ENCODE results near the gene SLC2A13. TPM values are rescaled to one million over a fixed set of nuclear protein-coding genes. Genes with fewer than 3 reads are reported as not detected.

Gene SLC2A13
- polyA plus RNA-seq (2013, experiment 1 of 2), result 3.4 TPM
- polyA plus RNA-seq (2013, experiment 2 of 2), result 4.2 TPM

GRCh38 chr12:40105515-40106201 lies at the start of gene SLC2A13:
Gene SLC2A13, minus strand, starts transcription at chr12:40106081. Its CDS starts 273 bp downstream, at chr12:40105808.
- Histone ChIP-seq H3K9ac (ENCODE audit: low read depth, low read length) (peak within 1 kb of the TSS; percentile 78), H3K4me3 (ENCODE audit: low read length) (peak within 1 kb of the TSS; percentile 84), H3K4me1 (ENCODE audit: insufficient read depth, low read length) (peaks cover 22% of the 10 kb centered on the region), H3K27me3 (ENCODE audit: insufficient read depth, low read length) (peaks cover 15% of the 10 kb centered on the region), H3K9me3 (ENCODE audit: insufficient read depth, low read depth, low read length) (no peaks in the 10 kb centered on the region), H3K36me3 (ENCODE audit: insufficient read depth, low read length) (no peaks in the 10 kb centered on the region; the same call in 1 of the 2 replicates), H3K27ac (ENCODE audit: low read depth, low read length) (no peak within 1 kb of the TSS)
- WGBS, result under 1% methylated on average over 97 of the region's 97 CpGs

DNA sequence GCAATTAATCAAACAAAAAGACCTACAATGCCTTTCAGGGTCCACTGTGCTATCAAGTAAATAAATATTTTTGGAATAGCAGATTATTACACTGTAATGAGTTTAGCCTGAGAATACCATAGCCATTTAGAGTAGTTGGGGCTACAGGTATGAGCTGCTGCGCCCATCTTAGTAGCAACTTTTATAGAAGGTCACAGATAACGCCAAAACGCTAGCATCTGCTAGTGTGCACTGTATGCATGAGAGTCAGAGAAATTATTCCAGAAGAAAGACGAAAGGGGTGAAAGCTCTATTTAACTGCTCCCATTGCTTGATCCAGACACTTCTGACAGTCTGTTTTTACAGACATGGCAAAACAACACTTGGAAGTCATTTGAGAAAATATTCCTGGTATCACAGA lies 48.5 kb upstream of the SLC2A13 start:
- WGBS, result 95% methylated on average over 4 of the region's 4 CpGs
- no peaks in the 10 kb centered on the region for H3K27me3 ChIP-seq (ENCODE audit: insufficient read depth, low read length)
- H3K4me3 ChIP-seq (ENCODE audit: low read length), result no peak overlapping the region
- no peak overlapping the region for H3K9ac ChIP-seq (ENCODE audit: low read depth, low read length)
- H3K4me1 ChIP-seq (ENCODE audit: insufficient read depth, low read length), result peaks cover 9% of the 10 kb centered on the region
- no peaks in the 10 kb centered on the region for H3K36me3 ChIP-seq (ENCODE audit: insufficient read depth, low read length)
- H3K27ac ChIP-seq (ENCODE audit: low read depth, low read length), result no peak overlapping the region
- H3K9me3 ChIP-seq (ENCODE audit: insufficient read depth, low read depth, low read length), result no peaks in the 10 kb centered on the region

GRCh38 chr12:40153432-40153831 lies 47.6 kb upstream of the SLC2A13 start:
- Histone ChIP-seq H3K36me3 (ENCODE audit: insufficient read depth, low read length) (no peaks in the 10 kb centered on the region), H3K9ac (ENCODE audit: low read depth, low read length) (no peak overlapping the region), H3K4me3 (ENCODE audit: low read length) (no peak overlapping the region), H3K27ac (ENCODE audit: low read depth, low read length) (no peak overlapping the region), H3K4me1 (ENCODE audit: insufficient read depth, low read length) (peaks cover 9% of the 10 kb centered on the region), H3K9me3 (ENCODE audit: insufficient read depth, low read depth, low read length) (no peaks in the 10 kb centered on the region), H3K27me3 (ENCODE audit: insufficient read depth, low read length) (no peaks in the 10 kb centered on the region)

DNA sequence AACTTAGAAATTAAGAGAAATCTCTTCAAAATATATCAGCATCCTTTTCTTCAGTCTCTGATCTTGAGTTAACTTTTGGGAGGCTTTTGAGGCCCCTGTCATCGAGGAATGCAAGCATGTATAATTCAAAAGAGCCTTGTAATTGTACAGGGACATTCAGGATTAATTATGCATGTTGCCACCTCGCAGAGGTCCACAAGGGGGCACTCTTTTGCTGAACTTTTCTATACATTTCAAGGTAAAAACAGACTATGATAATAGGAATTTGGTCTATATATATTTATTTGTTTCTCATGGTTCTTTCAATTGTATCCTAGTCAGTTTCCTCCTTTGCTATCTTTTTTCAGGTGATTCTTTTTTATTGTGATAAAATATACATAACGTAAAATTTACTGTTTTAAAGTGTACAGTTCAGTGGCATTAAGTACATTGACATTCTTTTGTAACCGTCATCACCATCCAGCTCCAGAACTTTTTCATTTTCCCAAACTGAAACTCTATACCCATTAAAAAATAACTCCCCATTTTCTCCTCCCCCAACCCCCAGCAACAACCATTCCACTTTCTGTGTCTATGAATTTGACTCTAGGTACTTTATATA lies 47.0 kb upstream of the SLC2A13 start:
- Histone ChIP-seq H3K9me3 (ENCODE audit: insufficient read depth, low read depth, low read length) (no peaks in the 10 kb centered on the region), H3K27ac (ENCODE audit: low read depth, low read length) (no peak overlapping the region), H3K4me1 (ENCODE audit: insufficient read depth, low read length) (peaks cover 9% of the 10 kb centered on the region), H3K36me3 (ENCODE audit: insufficient read depth, low read length) (no peaks in the 10 kb centered on the region), H3K9ac (ENCODE audit: low read depth, low read length) (no peak overlapping the region), H3K27me3 (ENCODE audit: insufficient read depth, low read length) (no peaks in the 10 kb centered on the region), H3K4me3 (ENCODE audit: low read length) (no peak overlapping the region)
- WGBS, result 42% methylated on average over 3 of the region's 4 CpGs

GRCh38 chr12:40149673-40150260 lies 43.9 kb upstream of the SLC2A13 start:
- no CpG with 5 or more reads among the region's 1 CpG for WGBS
- Histone ChIP-seq H3K4me3 (ENCODE audit: low read length) (no peak overlapping the region), H3K27ac (ENCODE audit: low read depth, low read length) (no peak overlapping the region), H3K9me3 (ENCODE audit: insufficient read depth, low read depth, low read length) (no peaks in the 10 kb centered on the region), H3K4me1 (ENCODE audit: insufficient read depth, low read length) (peaks cover 3% of the 10 kb centered on the region; the same call in 1 of the 2 replicates), H3K36me3 (ENCODE audit: insufficient read depth, low read length) (no peaks in the 10 kb centered on the region), H3K27me3 (ENCODE audit: insufficient read depth, low read length) (no peaks in the 10 kb centered on the region), H3K9ac (ENCODE audit: low read depth, low read length) (no peak overlapping the region)

DNA sequence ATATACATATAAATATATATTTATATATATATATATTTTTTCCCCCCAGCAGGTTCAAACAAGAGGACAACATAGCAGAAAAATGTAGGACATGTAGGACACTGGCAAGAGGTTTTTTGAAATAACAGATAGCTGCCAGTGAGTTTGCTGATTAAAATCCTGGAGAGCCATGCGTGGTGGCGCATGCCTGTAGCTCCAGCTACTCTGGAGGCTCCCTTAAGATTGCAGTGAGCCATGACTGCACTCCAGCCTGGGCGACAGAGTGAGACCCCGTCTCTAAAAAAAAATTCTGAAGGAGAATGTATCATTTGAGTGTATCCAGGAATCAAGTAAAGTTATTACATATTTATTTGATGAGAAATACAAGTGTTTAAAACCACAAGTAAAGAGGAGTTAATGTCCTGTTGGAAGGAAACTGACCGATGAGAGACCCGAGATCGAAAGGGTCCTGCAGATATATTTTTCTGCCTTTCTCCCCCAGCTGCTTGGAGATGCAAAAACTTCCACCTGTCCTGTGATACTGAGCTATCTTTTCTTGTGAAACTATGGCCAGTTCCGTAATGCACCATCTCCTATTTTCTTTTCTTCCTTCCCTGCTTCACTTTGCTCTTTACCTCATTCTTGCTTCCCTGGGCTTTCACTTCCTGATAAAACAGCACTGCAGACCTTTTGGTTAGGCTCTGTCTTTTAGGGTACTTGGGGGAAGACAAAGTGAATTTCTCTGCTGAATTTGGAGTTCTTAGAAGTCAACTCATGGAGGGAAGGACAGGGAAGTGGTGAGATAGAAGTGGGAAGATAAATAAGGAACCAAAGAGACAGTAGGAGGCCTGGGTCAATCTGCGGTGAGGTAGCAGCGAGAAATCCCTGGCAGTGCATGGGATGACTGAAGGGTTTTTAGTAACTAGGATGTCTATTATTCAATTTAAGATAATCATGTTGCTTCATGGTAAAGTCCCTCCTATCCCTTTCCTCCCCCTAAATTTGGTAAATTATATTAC lies 41.2 kb upstream of the SLC2A13 start:
- H3K9me3 ChIP-seq (ENCODE audit: insufficient read depth, low read depth, low read length), result no peaks in the 10 kb centered on the region
- no peak overlapping the region for H3K27ac ChIP-seq (ENCODE audit: low read depth, low read length)
- H3K9ac ChIP-seq (ENCODE audit: low read depth, low read length), result no peak overlapping the region
- H3K4me3 ChIP-seq (ENCODE audit: low read length), result no peak overlapping the region
- WGBS, result 68% methylated on average over 10 of the region's 10 CpGs
- H3K27me3 ChIP-seq (ENCODE audit: insufficient read depth, low read length), result no peaks in the 10 kb centered on the region
- no peaks in the 10 kb centered on the region for H3K36me3 ChIP-seq (ENCODE audit: insufficient read depth, low read length)
- H3K4me1 ChIP-seq (ENCODE audit: insufficient read depth, low read length), result no peaks in the 10 kb centered on the region

DNA sequence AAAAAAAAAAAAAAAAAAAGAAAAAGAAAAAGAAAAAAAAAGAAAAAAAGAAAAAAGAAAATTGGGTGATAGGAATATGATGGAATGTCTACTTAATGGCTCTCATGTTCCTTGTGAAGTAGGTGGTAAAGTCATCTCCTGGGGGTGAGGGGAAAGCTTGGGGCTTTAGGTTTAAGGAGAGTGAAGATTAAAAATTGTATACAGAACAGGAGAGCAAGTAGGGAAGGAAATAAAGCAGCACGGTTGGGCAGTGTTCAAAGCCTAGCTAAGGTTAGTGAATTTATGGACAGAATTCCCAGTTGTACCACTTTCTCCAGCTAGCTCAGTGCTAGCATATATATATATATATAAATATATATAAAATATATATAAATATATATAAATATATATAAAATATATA lies 40.0 kb upstream of the SLC2A13 start:
- H3K4me1 ChIP-seq (ENCODE audit: insufficient read depth, low read length), result no peaks in the 10 kb centered on the region
- no peak overlapping the region for H3K4me3 ChIP-seq (ENCODE audit: low read length)
- no peaks in the 10 kb centered on the region for H3K9me3 ChIP-seq (ENCODE audit: insufficient read depth, low read depth, low read length)
- H3K27me3 ChIP-seq (ENCODE audit: insufficient read depth, low read length), result no peaks in the 10 kb centered on the region
- no peak overlapping the region for H3K9ac ChIP-seq (ENCODE audit: low read depth, low read length)
- no peak overlapping the region for H3K27ac ChIP-seq (ENCODE audit: low read depth, low read length)
- WGBS, result 70% methylated on average over 1 of the region's 1 CpG
- no peaks in the 10 kb centered on the region for H3K36me3 ChIP-seq (ENCODE audit: insufficient read depth, low read length)

DNA sequence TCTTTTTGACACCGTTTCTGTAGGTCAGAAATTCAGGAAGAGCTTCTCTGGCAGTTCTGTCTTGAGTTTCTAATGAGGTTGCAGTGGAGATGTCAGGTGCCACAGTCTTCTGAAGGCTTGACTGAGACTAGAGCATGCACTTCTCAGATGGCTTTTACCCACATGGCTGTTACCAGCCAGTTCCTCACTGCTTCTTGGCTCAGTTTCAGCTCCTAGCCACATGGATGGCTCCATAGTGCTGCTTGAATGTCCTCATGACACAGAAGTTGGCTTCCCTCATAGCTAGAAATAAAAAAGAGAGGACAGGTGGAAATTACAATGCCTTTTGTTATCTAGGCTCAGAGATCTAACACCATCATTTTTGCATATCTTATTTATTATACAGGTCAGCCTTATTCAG lies 38.1 kb upstream of the SLC2A13 start:
- Histone ChIP-seq H3K4me1 (ENCODE audit: insufficient read depth, low read length) (no peaks in the 10 kb centered on the region), H3K9ac (ENCODE audit: low read depth, low read length) (no peak overlapping the region), H3K27me3 (ENCODE audit: insufficient read depth, low read length) (no peaks in the 10 kb centered on the region), H3K9me3 (ENCODE audit: insufficient read depth, low read depth, low read length) (no peaks in the 10 kb centered on the region), H3K4me3 (ENCODE audit: low read length) (no peak overlapping the region), H3K36me3 (ENCODE audit: insufficient read depth, low read length) (no peaks in the 10 kb centered on the region), H3K27ac (ENCODE audit: low read depth, low read length) (no peak overlapping the region)
- WGBS, result 78% methylated on average over 1 of the region's 1 CpG

DNA sequence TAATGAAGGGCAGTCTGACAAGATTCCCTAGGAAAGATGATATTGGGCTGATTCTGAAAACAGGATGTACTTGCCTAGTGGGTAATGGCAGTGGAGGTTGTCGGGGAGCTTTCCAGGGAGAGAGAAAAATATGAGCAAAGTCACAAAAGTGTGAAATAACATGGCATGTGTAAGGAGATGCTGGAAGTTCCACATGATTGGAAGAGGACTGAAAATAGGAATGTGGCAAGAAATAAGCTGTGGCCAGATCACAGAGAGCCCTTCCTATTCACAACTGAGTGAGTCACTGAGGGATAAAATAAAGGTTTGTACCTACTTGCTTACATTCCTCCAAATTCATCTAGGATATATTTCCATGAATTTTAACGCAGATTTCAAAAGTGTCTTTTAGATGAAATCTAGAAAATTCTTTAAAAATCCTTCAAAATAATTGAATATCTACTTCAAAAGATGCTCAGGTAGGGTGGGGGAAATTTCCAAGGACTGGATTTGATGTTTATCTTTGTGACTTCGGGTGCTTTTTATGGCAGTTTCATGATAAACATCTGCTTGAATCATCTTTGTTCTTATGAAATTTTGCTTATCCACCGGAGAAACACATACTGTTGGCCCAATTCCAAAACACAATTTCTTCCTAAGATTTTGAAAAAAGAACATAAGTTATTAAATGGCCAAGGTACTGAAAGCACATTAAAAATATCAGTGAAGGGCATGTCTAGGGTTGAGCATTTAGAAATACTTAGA lies 36.3 kb upstream of the SLC2A13 start:
- H3K9ac ChIP-seq (ENCODE audit: low read depth, low read length), result no peak overlapping the region
- no peak overlapping the region for H3K4me3 ChIP-seq (ENCODE audit: low read length)
- WGBS, result 91% methylated on average over 3 of the region's 4 CpGs
- H3K9me3 ChIP-seq (ENCODE audit: insufficient read depth, low read depth, low read length), result no peaks in the 10 kb centered on the region
- H3K27ac ChIP-seq (ENCODE audit: low read depth, low read length), result no peak overlapping the region
- H3K27me3 ChIP-seq (ENCODE audit: insufficient read depth, low read length), result no peaks in the 10 kb centered on the region
- H3K4me1 ChIP-seq (ENCODE audit: insufficient read depth, low read length), result no peaks in the 10 kb centered on the region
- no peaks in the 10 kb centered on the region for H3K36me3 ChIP-seq (ENCODE audit: insufficient read depth, low read length)

DNA sequence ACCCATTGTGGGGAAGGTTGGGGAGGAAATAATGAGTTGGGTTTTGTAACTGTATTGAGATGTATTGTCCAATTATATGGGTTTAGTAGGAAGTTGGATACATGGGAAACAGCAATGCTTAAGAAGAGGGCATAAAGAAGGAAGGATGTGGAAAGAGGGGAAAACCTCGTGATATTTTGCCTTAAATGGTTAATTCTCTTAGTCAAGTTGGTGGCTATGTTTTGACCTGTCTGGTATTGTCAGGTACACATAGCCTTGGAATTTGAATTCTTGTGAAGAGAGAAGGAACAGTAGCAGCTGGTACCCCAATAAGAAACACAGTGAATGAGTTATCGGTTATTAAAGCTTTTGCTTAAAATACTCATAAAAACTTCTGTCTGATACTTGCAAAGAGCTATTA lies 32.6 kb upstream of the SLC2A13 start:
- no peak overlapping the region for H3K27ac ChIP-seq (ENCODE audit: low read depth, low read length)

More for the DNA sequence above, 32.6 kb upstream of the SLC2A13 start:
- Histone ChIP-seq H3K9ac (ENCODE audit: low read depth, low read length) (no peak overlapping the region), H3K27me3 (ENCODE audit: insufficient read depth, low read length) (no peaks in the 10 kb centered on the region), H3K36me3 (ENCODE audit: insufficient read depth, low read length) (no peaks in the 10 kb centered on the region), H3K4me3 (ENCODE audit: low read length) (no peak overlapping the region), H3K9me3 (ENCODE audit: insufficient read depth, low read depth, low read length) (no peaks in the 10 kb centered on the region), H3K4me1 (ENCODE audit: insufficient read depth, low read length) (no peaks in the 10 kb centered on the region)
- WGBS, result 97% methylated on average over 2 of the region's 2 CpGs
